Smooth muscle cell (in vitro differentiated cells): Measurements from ENCODE around the gene SLC66A1. TPM values are rescaled to one million over a fixed set of nuclear protein-coding genes. Genes with fewer than 3 reads are reported as not detected.

ENCODE experiments used
- DNase-seq: peaks from one replicate; lab custom pipeline; 2025; ENCODE audit not compliant: unreplicated experiment; lab: John Stamatoyannopoulos, UW
- H2AFZ ChIP-seq: fragments of 200-600 bp; sonication (generic); 2 replicates; pipeline ENCODE4 v1.6.0; 2016; ENCODE audit warnings: antibody characterized with exemption, low read depth, mild to moderate bottlenecking
- H3F3A ChIP-seq: fragments of 200-600 bp; sonication (generic); 2 replicates; pipeline ENCODE4 v1.6.0; 2017; ENCODE audit warnings: antibody characterized with exemption, low read depth
- H3K27ac ChIP-seq: fragments of 200-600 bp; sonication (generic); 2 replicates; pipeline ENCODE4 v1.5.1; 2016; ENCODE audit warnings: low read depth, mild to moderate bottlenecking
- H3K27me3 ChIP-seq: fragments of 200-600 bp; sonication (generic); 2 replicates; pipeline ENCODE4 v1.6.1; 2016; ENCODE audit warnings: low read depth, mild to moderate bottlenecking
- H3K36me3 ChIP-seq: fragments of 200-600 bp; sonication (generic); 2 replicates; pipeline ENCODE4 v1.5.1; 2016; ENCODE audit warnings: low read depth
- H3K4me1 ChIP-seq: fragments of 200-600 bp; sonication (generic); 2 replicates; pipeline ENCODE4 v1.5.1; 2016; ENCODE audit warnings: low read depth
- H3K4me2 ChIP-seq: fragments of 200-600 bp; sonication (generic); 2 replicates; pipeline ENCODE4 v1.6.0; 2016; ENCODE audit warnings: mild to moderate bottlenecking
- H3K4me3 ChIP-seq: fragments of 200-600 bp; sonication (generic); 2 replicates; pipeline ENCODE4 v1.5.1; 2016; ENCODE audit warnings: mild to moderate bottlenecking
- H3K79me2 ChIP-seq: fragments of 200-600 bp; sonication (generic); 2 replicates; pipeline ENCODE4 v1.6.0; 2016; ENCODE audit warnings: low read depth, mild to moderate bottlenecking
- H3K9ac ChIP-seq: fragments of 200-600 bp; sonication (generic); 2 replicates; pipeline ENCODE4 v1.6.0; 2016; ENCODE audit warnings: low read depth
- H3K9me3 ChIP-seq: fragments of 200-600 bp; sonication (generic); replicated peaks from 2 replicates; pipeline ENCODE4 v1.5.1; 2016; ENCODE audit warnings: low read depth
- H4K20me1 ChIP-seq: fragments of 200-600 bp; sonication (generic); 2 replicates; pipeline ENCODE4 v1.6.0; 2016; ENCODE audit warnings: low read depth
- WGBS: methylation state at CpG from one replicate; pipeline ENCODE4 v1.1.7; 2016; ENCODE audit warnings: low lambda C conversion rate; 5-methylcytosine and 5-hydroxymethylcytosine counted together
- polyA plus RNA-seq: library from polyadenylated mRNA; unstranded; fragments of >200 nt; fragmentation: Nextera tagmentation; extraction: Ambion mirVana; gene quantifications from 2 replicates; pipeline ENCODE4 v1.2.1, GENCODE V29; 2016
- total RNA-seq: library from RNA; depleted of rRNA; stranded (reverse); fragments of >200 nt; gene quantifications from 2 replicates; pipeline ENCODE4 v1.2.3, GENCODE V29; 2014
- TF ChIP-seq, protein P1 (sequence below): fragments of 200-600 bp; sonication (generic); IDR thresholded peaks from 2 replicates; pipeline ENCODE4 v1.5.1; 2017; ENCODE audit warnings: borderline replicate concordance, mild to moderate bottlenecking, antibody characterized with exemption; ENCODE audit not compliant: insufficient read depth, poor library complexity, severe bottlenecking

The SLC66A1 gene
- total and polyA plus RNA-seq, 2 experiments from 2014 or later, result 21.9 to 23.9 TPM

- no peak overlapping the region for H3K9ac ChIP-seq
- H3K4me1 ChIP-seq, result no peaks in the 10 kb centered on the region
- no peak for DNase-seq
- H3K27ac ChIP-seq, result no peak overlapping the region
- H3K36me3 ChIP-seq, result no peaks in the 10 kb centered on the region
- 96% methylated on average over 5 of the region's 5 CpGs for WGBS
- H3K4me2 ChIP-seq, result no peak overlapping the region
- no peak overlapping the region for H3K4me3 ChIP-seq
- no peaks in the 10 kb centered on the region for H3K9me3 ChIP-seq
- H2AFZ ChIP-seq, result no peak overlapping the region
- peaks cover 25% of the 10 kb centered on the region for H3K79me2 ChIP-seq
- H4K20me1 ChIP-seq, result peaks cover 100% of the 10 kb centered on the region
- no peaks in the 10 kb centered on the region for H3F3A ChIP-seq
- TF ChIP-seq, protein P1, sequence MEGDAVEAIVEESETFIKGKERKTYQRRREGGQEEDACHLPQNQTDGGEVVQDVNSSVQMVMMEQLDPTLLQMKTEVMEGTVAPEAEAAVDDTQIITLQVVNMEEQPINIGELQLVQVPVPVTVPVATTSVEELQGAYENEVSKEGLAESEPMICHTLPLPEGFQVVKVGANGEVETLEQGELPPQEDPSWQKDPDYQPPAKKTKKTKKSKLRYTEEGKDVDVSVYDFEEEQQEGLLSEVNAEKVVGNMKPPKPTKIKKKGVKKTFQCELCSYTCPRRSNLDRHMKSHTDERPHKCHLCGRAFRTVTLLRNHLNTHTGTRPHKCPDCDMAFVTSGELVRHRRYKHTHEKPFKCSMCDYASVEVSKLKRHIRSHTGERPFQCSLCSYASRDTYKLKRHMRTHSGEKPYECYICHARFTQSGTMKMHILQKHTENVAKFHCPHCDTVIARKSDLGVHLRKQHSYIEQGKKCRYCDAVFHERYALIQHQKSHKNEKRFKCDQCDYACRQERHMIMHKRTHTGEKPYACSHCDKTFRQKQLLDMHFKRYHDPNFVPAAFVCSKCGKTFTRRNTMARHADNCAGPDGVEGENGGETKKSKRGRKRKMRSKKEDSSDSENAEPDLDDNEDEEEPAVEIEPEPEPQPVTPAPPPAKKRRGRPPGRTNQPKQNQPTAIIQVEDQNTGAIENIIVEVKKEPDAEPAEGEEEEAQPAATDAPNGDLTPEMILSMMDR, result no peak
- no peaks in the 10 kb centered on the region for H3K27me3 ChIP-seq
Measured at GRCh38 chr1:19368964-19369363, 56.8 kb downstream of the SLC66A1 start.

GRCh38 chr1:19369396-19370090, 57.4 kb downstream of the SLC66A1 start:
- H3K79me2 ChIP-seq, result peaks cover 19% of the 10 kb centered on the region
- H3F3A ChIP-seq, result no peaks in the 10 kb centered on the region
- H3K27me3 ChIP-seq, result no peaks in the 10 kb centered on the region
- H3K9ac ChIP-seq, result no peak overlapping the region
- no peaks in the 10 kb centered on the region for H3K9me3 ChIP-seq
- peaks cover 100% of the 10 kb centered on the region for H4K20me1 ChIP-seq
- H2AFZ ChIP-seq, result no peak overlapping the region
- TF ChIP-seq, protein P1, result no peak
- no peak overlapping the region for H3K4me2 ChIP-seq
- H3K27ac ChIP-seq, result no peak overlapping the region
- no peak overlapping the region for H3K4me3 ChIP-seq
- no peak for DNase-seq
- WGBS, result 75% methylated on average over 16 of the region's 16 CpGs
- no peaks in the 10 kb centered on the region for H3K4me1 ChIP-seq
- H3K36me3 ChIP-seq, result no peaks in the 10 kb centered on the region

DNA sequence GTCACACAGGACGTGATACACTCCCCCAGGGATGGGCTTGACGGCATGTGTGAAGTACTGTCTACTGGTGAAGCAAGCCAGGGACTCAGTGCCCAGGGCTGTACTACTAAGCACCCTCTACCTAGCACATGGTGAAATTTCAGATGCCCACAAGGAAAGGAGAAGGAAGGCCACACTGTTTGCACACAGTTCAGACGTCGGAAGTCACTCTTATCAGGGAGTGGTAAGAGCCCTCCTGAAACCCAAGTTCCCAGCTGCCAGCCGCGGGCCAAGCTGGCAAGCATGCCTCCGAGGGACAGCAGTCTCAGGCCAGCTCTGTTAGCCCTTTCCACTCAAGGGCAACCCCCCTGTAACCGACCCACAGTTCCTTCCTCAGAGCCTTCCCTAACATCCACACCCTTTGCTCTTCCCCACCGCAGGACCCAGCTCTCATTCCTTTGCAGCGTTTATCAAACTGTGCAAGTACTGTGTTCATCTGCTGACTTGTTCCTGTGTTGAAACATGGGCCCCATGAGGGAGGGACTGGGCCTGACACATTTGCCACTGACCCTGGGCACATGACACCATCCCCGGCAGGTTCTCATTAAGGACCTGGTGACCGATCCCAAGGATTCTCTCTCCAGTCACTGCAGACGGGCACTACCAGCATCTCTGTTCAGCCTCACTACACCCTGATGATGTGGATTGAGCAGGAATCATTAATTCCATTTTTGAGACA, 58.5 kb downstream of the SLC66A1 start:
- TF ChIP-seq, protein P1, result no peak
- H4K20me1 ChIP-seq, result peaks cover 100% of the 10 kb centered on the region
- H3K4me1 ChIP-seq, result no peaks in the 10 kb centered on the region
- peaks cover 10% of the 10 kb centered on the region for H3K79me2 ChIP-seq
- no peak overlapping the region for H2AFZ ChIP-seq
- DNase-seq, result no peak
- no peak overlapping the region for H3K4me2 ChIP-seq
- H3K4me3 ChIP-seq, result no peak overlapping the region
- H3F3A ChIP-seq, result no peaks in the 10 kb centered on the region
- no peaks in the 10 kb centered on the region for H3K36me3 ChIP-seq
- no peak overlapping the region for H3K27ac ChIP-seq
- H3K9ac ChIP-seq, result no peak overlapping the region
- H3K27me3 ChIP-seq, result no peaks in the 10 kb centered on the region
- H3K9me3 ChIP-seq, result no peaks in the 10 kb centered on the region
- 85% methylated on average over 13 of the region's 13 CpGs for WGBS
